ENCODE measurements around the gene RPN1. TPM values are rescaled to one million over a fixed set of nuclear protein-coding genes. Genes with fewer than 3 reads are reported as not detected.
A peak's percentile ranks its signal among the peaks of the same experiment; 100 is the strongest.

Gene RPN1
- total and polyA plus RNA-seq, 2 of the 13 experiments (the other 11 are each of a cell fraction or from before 2014, with no cell fraction given): 290 to 342 TPM

DNA sequence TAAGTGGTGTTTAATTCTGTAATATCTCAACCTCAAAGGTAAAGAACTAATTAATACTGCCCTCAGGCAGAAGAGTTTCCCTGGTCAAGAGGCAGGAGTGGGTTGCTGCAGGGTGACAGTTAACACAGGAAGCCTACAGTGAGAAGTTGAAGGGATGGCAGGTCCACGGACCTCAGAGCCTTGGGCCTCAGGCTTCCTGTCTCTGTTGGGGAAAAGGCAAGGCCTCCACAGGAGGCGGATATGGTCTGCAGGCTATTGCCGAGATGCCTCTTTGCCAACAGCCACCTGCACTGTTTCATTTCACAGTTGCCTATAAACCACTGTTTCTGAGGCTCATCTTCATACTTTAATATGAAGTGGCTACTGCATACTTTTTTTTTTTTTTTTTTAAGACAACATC lies 33.3 kb upstream of the RPN1 start (continued):
- TF ChIP-seq, protein P1, sequence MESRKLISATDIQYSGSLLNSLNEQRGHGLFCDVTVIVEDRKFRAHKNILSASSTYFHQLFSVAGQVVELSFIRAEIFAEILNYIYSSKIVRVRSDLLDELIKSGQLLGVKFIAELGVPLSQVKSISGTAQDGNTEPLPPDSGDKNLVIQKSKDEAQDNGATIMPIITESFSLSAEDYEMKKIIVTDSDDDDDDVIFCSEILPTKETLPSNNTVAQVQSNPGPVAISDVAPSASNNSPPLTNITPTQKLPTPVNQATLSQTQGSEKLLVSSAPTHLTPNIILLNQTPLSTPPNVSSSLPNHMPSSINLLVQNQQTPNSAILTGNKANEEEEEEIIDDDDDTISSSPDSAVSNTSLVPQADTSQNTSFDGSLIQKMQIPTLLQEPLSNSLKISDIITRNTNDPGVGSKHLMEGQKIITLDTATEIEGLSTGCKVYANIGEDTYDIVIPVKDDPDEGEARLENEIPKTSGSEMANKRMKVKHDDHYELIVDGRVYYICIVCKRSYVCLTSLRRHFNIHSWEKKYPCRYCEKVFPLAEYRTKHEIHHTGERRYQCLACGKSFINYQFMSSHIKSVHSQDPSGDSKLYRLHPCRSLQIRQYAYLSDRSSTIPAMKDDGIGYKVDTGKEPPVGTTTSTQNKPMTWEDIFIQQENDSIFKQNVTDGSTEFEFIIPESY (CRISPR knock-in tag; IDR thresholded peaks at IDR 0.05): peak; percentile 45; the same call in 1 of the 2 replicates
- TF ChIP-seq, protein P2, sequence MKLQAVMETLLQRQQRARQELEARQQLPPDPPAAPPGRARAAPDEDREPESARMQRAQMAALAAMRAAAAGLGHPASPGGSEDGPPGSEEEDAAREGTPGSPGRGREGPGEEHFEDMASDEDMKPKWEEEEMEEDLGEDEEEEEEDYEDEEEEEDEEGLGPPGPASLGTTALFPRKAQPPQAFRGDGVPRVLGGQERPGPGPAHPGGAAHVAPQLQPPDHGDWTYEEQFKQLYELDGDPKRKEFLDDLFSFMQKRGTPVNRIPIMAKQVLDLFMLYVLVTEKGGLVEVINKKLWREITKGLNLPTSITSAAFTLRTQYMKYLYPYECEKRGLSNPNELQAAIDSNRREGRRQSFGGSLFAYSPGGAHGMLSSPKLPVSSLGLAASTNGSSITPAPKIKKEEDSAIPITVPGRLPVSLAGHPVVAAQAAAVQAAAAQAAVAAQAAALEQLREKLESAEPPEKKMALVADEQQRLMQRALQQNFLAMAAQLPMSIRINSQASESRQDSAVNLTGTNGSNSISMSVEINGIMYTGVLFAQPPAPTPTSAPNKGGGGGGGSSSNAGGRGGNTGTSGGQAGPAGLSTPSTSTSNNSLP (IDR thresholded peaks at IDR 0.05; ENCODE audit: low read depth, low read length): no peak
- no peak for TF ChIP-seq ZNF816 (CRISPR knock-in tag; IDR thresholded peaks at IDR 0.05; ENCODE audit: borderline replicate concordance)
- no peak for TF ChIP-seq HNRNPH1 (optimal IDR thresholded peaks at IDR 0.05; ENCODE audit: low read depth, low read length)
- TF ChIP-seq SALL2 (CRISPR knock-in tag; IDR thresholded peaks at IDR 0.05): no peak
- peak; percentile 73; the same call in 1 of the 2 replicates for TF ChIP-seq ZKSCAN8 (CRISPR knock-in tag; IDR thresholded peaks at IDR 0.05; ENCODE audit: borderline replicate concordance)

DNA sequence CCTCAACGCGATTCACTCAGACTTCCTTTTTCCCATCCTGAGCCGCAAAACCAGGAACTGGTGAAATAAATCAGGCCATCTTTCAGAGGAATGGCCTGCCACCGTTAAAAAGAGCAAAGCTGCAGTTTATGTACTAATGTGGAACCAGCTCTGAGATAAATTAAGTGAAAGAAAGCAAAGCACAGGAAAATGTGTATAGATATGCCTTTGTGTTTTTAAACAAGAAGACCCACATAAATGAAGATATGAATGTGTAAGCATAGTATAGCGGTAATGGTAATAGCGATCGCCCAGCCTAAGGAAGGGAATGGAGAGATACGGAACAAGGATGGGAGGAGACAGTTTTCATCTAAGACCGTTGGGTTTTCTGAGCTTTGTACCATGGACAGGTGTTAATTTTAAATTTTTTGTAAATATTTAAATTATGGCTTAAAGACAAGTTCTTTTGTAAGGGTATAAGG lies 30.8 kb upstream of the RPN1 start:
- no peak for ATAC-seq
- peak overlapping the region; percentile 67 to 88 (median 69) for H3K4me3 ChIP-seq (replicated peaks in 1 of 3; ENCODE audit: insufficient read depth in 1 of 3, low read depth in 2 of 3, low read length in 3 of 3)
- no peak for DNase-seq (ENCODE audit: low spot score)
- in situ Hi-C loops (cut with HindIII; ENCODE audit: extremely low pct_ligation_motif_present, low pct_unique_long_range_greater_than_20kb): no loop called here
- H3K79me2 ChIP-seq (ENCODE audit: insufficient read depth, low read length): no peaks in the 10 kb centered on the region
- intact Hi-C loops (cut with micrococcal nuclease; ENCODE audit: unreplicated experiment): loop anchor here (2.0 to 5.0 kb wide), 3 partner anchors 31 to 271 kb away; partner anchors contain the start of genes RAB7A and RPN1
- no peak overlapping the region for H2AFZ ChIP-seq (ENCODE audit: low read length)
- no peaks in the 10 kb centered on the region for H3K27me3 ChIP-seq (ENCODE audit: control insufficient read depth in 1 of 2, insufficient read depth in 2 of 2, low read length in 2 of 2)
- H3K36me3 ChIP-seq (replicated peaks in 1 of 2; ENCODE audit: control insufficient read depth in 1 of 2, insufficient read depth in 2 of 2, low read length in 2 of 2): no peaks in the 10 kb centered on the region
- H3K9ac ChIP-seq (ENCODE audit: insufficient read depth, low read depth, low read length): peak overlapping the region; percentile 90
- H3K4me1 ChIP-seq (ENCODE audit: insufficient read depth, low read length): peaks cover 21% of the 10 kb centered on the region
- no peak for FAIRE-seq
- no peaks in the 10 kb centered on the region for H3K9me3 ChIP-seq (ENCODE audit: low read length)
- whole genome bisulfite sequencing (ENCODE audit: low lambda C conversion rate): 34% methylated on average over 9 of the region's 9 CpGs
- H3K27ac ChIP-seq (ENCODE audit: extremely low read length, insufficient read depth, low read length): peak overlapping the region; percentile 93
- H3K4me2 ChIP-seq (ENCODE audit: low read depth, low read length): peak overlapping the region; percentile 90
- H4K20me1 ChIP-seq (ENCODE audit: insufficient read depth, low read length): no peaks in the 10 kb centered on the region
- BruUV-seq (replicated peaks): no TSS peak
- CTCF ChIA-PET (ENCODE audit: low intra/inter-chr PET ratio, low total read pairs): interaction anchor here (1.6 kb wide), 1 partner anchor 114 kb away, joined by 9 read pairs; no protein-coding TSS in a partner anchor
- POLR2A ChIA-PET: interaction anchor here (0.9 to 2.6 kb wide), 9 partner anchors 10 to 68 kb away, joined by 3 to 25 read pairs (median 6); partner anchors contain the start of genes RAB7A and RPN1
- peak; percentile 14; the same call in 1 of the 2 replicates for TF ChIP-seq MTF2 (CRISPR knock-in tag; IDR thresholded peaks at IDR 0.05; ENCODE audit: borderline replicate concordance)
- peak; percentile 4; the same call in 1 of the 2 replicates for TF ChIP-seq NCOA1 (CRISPR knock-in tag; IDR thresholded peaks at IDR 0.05)
- TF ChIP-seq HMG20A (CRISPR knock-in tag; IDR thresholded peaks at IDR 0.05; ENCODE audit: borderline replicate concordance): 0 out of 2 replicates have a peak, but pooled peaks have one; percentile 15
- TF ChIP-seq ZSCAN30 (CRISPR knock-in tag; IDR thresholded peaks at IDR 0.05): peak; percentile 7; the same call in 1 of the 2 replicates
- TF ChIP-seq MBNL3 (CRISPR knock-in tag; conservative IDR thresholded peaks at IDR 0.05): no peak
- no peak for TF ChIP-seq YEATS4 (CRISPR knock-in tag; IDR thresholded peaks at IDR 0.05; ENCODE audit: borderline replicate concordance)
- TF ChIP-seq DNMT3B (CRISPR knock-in tag; conservative IDR thresholded peaks at IDR 0.05): 0 out of 2 replicates have a peak, but pooled peaks have one; percentile 11
- TF ChIP-seq, protein P3, sequence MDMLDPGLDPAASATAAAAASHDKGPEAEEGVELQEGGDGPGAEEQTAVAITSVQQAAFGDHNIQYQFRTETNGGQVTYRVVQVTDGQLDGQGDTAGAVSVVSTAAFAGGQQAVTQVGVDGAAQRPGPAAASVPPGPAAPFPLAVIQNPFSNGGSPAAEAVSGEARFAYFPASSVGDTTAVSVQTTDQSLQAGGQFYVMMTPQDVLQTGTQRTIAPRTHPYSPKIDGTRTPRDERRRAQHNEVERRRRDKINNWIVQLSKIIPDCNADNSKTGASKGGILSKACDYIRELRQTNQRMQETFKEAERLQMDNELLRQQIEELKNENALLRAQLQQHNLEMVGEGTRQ (IDR thresholded peaks at IDR 0.05; ENCODE audit: low read depth, low read length): no peak
- TF ChIP-seq, protein P3 (CRISPR knock-in tag; IDR thresholded peaks at IDR 0.05; ENCODE audit: borderline replicate concordance): 0 out of 2 replicates have a peak, but pooled peaks have one; percentile 2

Data from HepG2 (cell line).